Fibroblast of peridontal ligament (primary cell): ENCODE data around the gene PLAGL2.
"Not testable (repeated sequence)": the region's sequence is repeated elsewhere in the genome, so short reads cannot be mapped to it uniquely, and the experiment has no call there.

ENCODE experiments used
- DNase-seq: peaks from one replicate; pipeline ENCODE4 v3.0.0-alpha.2; 2010; ENCODE audit errors: extremely low read depth

Gene PLAGL2

GRCh38 chr20:32183947-32184635 lies 23.5 kb downstream of the PLAGL2 start:
- no peak for DNase-seq

DNA sequence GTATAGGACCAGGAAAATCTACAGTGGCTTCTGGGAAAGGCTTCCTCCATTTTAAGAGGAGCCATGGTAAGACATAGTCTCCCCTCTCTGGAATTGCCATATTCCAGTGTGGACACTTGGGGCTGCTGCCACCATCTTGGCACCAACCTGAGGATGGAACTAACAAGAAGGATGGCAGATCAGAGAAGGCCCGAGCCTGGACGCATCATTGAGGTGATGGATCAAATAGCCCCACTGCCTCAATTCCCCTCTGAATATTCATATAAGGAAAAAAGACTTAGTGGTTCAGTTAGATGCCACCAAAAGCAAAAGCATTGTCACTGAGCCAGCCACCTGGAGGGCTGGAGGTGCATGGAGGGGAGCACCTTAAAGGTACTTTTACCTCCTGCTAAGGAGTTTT lies 25.9 kb downstream of the PLAGL2 start:
- DNase-seq, result no peak

DNA sequence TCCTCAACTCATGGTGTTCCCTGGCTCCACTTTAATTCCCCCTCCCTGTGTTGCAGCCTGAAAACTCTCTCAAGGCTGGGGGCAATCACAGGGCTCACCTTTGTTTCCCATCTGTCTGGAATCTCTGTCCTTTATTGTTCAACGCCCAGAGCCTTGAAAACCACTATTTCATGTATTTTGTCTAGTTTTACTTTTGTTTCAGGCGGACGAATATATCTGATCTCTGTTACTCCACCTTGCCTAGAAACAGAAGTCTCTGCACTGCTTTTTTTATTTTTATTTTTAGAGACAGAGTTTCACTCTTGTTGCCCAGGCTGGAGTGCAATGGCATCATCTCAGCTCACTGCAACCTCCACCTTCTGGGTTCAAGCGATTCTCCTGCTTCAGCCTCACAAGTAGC lies 27.6 kb downstream of the PLAGL2 start:
- no peak for DNase-seq

DNA sequence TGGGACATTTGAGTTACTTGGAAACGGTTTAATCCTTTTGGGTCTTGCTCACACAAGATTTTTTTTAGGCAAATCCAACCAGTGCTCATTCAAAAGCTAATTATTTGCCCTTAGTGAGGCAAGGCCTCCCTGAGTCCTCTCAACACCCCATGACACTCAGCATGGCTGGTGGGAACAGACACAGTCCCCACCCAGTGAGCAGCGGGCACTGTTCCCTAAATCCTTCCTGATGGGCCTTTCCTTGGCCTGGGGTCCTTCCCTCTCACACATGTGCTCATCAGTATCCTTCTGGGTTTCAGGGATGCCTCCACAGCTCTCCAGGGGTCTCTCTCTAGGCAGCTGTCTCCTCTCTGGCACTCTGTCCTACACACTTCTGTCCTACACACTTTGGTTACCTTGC lies 28.0 kb downstream of the PLAGL2 start:
- DNase-seq, result no peak

DNA sequence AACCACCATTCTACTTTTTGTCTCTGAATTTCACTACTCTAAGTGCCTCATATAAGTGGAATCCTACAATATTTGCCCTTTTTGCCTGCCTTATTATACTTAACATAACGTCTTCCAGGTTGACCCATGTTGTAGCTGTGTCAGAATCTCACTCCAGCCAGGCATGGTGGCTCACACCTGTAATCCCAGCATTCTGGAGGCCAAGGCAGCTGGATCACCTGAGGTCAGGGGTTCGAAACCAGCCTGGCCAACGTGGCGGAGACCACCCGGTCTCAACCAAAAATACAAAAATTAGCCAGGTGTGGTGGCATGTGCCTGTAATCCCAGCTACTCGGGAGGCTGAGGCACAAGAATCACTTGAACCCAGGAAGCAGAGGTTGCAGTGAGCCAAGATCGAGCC lies 29.8 kb downstream of the PLAGL2 start:
- DNase-seq, result not testable (repeated sequence)

GRCh38 chr20:32168184-32168910 lies 39.2 kb downstream of the PLAGL2 start:
- peak; percentile 42 for DNase-seq

GRCh38 chr20:32167552-32167951 lies 40.0 kb downstream of the PLAGL2 start:
- no peak for DNase-seq

DNA sequence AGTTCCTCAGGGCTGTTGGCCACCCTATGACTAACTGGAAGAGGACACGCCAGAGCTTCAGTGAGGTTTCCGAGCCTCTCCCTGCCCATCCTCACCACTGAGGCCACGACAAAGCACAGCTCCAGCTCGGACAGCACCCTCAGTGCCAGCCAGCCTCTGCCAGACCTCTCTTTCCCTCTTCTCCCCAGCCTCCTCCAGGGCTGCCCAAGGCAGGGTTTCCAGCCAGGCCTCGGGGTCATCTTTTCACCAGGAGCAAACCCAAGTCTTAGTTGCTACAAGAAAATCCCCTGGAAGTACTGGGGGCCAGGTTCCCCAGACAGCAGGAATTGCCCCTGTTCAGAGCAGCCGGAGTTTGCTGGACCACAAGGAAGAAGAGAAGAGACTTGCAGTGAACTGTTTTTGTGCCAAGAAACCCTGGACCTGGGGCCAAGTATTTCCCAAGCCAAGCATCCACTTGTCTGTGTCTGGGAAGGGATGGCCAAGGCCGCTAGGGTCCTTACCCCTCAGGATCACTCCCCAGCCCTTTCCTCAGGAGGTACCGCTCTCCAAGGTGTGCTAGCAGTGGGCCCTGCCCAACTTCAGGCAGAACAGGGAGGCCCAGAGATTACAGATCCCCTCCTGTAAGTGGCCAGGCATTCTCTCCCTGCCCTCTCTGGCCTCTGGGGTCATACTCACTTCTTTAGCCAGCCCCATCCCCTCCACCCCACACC lies 41.6 kb downstream of the PLAGL2 start:
- DNase-seq, result no peak

DNA sequence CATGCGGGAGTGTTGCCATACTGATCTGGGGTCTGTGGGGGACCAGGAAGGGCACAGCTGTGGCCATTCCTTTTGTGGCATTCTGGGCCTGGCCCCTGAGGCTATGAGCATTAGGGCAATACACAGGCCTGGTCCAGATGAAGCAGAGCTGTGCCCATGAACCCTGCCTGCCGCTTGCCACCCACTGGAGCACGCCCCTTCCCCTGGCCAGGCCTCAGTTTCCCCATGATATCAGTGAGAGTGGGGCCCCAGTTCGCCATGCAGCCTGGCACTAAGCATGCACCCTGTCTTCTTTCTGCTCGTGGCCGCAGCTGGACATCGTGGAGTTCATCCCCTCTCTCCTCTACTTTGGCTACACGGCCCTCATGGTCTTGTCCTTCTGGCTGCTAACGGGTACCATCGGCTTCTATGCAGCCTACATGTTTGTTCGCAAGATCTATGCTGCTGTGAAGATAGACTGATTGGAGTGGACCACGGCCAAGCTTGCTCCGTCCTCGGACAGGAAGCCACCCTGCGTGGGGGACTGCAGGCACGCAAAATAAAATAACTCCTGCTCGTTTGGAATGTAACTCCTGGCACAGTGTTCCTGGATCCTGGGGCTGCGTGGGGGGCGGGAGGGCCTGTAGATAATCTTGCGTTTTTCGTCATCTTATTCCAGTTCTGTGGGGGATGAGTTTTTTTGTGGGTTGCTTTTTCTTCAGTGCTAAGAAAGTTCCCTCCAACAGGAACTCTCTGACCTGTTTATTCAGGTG lies 42.4 kb downstream of the PLAGL2 start:
- DNase-seq, result no peak

- DNase-seq, result no peak
Observed at GRCh38 chr20:32163951-32164350, 43.6 kb downstream of the PLAGL2 start.

DNA sequence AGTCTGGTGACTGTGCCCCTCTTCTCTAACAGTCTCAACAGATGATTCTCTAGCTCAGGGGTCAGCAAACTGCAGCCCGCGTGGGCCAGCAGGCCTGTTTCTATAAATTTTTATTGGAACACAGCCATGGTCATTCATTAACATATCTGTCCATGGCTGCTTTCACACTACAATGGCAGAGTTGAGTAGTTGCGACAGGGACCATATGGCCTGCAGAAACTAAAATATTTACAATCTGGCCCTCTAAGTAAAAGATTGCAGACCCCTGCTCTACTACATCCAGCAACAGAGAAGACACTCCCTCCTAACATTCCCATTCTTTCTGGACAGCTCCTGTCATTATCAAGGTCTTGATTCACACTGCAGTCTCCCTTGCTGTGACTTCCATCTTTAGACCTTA lies 45.2 kb downstream of the PLAGL2 start:
- no peak for DNase-seq

DNA sequence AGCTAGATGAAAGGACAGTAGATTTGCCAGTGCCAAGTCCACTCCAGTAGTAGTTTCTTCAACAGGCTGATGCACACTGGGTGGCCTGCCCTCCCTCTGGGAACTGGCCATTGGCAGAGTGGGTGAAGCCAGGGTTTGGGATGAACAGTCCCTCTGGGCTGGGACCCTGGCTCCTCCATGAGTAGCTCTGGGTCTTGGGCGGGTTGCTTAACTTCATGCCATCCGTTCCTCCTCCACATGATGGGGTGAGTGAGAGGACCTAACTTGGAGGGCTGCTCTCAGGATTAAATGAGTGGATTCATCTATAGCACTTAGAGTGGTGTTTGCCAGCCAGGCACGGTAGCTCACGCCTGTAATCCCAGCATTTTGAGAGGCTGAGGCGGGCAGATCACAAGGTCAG lies 47.2 kb downstream of the PLAGL2 start:
- DNase-seq, result no peak

DNA sequence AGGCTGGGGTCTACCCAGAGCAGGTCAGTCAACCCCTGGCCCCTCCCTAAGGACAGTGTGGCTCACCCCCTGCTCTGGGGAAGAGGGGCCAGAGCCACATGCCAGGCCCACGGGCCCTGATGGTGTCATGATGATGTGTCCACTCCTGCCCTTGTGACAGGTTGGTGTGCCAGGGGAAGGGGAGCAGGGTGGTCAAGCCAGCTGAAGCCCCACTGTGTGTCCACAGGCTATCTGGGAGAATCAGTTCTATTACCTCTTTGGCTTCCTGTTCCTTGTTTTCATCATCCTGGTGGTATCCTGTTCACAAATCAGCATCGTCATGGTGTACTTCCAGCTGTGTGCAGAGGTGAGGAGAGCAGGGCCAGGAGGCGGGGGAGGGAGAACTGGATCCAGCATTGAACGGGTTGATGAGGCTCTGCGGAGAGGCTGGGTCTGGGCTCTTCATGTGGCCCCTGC lies 47.7 kb downstream of the PLAGL2 start:
- DNase-seq, result no peak

DNA sequence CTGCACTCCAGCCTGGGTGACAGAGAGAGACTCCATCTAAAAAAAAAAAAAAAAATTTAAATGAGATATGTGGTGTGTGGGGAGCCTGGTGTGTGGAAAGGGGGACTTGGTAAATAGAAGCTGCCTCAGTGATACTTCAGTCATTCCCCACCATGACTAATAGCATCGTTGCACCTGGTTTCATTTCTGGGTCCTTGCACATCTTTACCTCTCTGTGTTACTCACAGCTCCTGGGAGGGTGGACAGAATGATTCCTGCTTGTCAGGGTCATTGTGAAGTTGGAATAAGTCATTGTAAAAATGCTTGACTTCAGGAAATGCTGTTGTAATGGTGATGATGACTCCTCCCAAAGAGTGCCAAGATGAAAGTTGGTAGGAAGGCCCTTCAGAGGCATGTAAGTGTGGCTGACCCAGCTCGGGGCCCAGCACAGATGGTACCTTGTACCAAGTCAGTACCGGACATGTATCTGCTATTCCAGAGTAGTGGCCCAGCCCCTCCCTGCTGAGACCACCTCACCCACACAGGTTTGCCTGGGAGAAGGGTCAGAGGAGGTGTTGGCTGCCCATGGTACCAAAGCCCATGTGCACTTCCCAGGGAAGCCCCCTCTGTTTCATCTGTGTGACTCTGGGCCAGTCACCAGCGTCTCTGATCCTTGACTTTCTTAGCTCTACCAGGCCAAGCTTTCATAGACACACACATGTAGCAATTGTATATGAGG lies 48.4 kb downstream of the PLAGL2 start:
- DNase-seq, result no peak

GRCh38 chr20:32158351-32158750 lies 49.2 kb downstream of the PLAGL2 start:
- DNase-seq, result no peak

GRCh38 chr20:32157611-32158010 lies 49.9 kb downstream of the PLAGL2 start:
- DNase-seq, result no peak

GRCh38 chr20:32155017-32155981 lies 52.2 kb downstream of the PLAGL2 start:
- peak; percentile 83 for DNase-seq

GRCh38 chr20:32153771-32154170 lies 53.8 kb downstream of the PLAGL2 start:
- DNase-seq, result no peak

DNA sequence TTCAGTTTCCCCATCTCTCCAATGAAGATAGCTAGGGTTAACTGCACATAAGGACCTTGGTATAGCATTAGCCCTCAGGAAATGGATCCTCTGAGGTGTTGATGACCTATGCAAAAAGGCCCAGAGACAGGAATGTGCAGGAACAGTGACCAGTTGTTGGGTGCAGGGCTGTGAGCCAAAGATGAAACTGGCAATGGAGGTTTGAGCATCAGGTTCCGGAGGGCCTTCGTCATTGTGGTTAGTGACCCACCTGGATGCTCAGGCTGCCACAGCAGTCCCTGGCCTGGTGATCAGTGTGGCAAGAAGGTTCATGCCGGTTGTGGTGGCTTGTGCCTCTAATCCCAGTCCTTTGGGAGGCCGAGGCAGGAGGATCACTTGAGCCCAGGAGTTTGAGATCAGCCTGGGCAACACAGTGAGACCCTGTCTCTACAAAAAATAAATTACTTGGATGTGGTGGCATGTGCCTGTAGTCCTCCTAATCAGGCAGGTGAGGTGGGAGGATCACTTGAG lies 54.3 kb downstream of the PLAGL2 start:
- DNase-seq, result no peak
